ENCODE data around the gene ATP10B.
"Not testable (repeated sequence)": the region's sequence is repeated elsewhere in the genome, so short reads cannot be mapped to it uniquely, and the experiment has no call there.

Gene ATP10B

GRCh38 chr5:160824301-160825001 is 27.6 kb downstream of the ATP10B start:
- no peak overlapping the region for H2AFZ ChIP-seq (ENCODE audit: low read depth, low read length)
- no peak overlapping the region for H3K9ac ChIP-seq (ENCODE audit: low read length)
- no peak overlapping the region for H2BK12ac ChIP-seq (ENCODE audit: low read length in 2 of 2)
- no peak overlapping the region for H3K14ac ChIP-seq (ENCODE audit: low read length in 2 of 2)
- H3K27ac ChIP-seq (ENCODE audit: low read length, poor library complexity, severe bottlenecking), result no peak overlapping the region
- no peak overlapping the region for H2BK15ac ChIP-seq (ENCODE audit: low read depth, poor library complexity, severe bottlenecking)
- no peak overlapping the region for H3K4me2 ChIP-seq (ENCODE audit: low read length, poor library complexity, severe bottlenecking)
- no peak overlapping the region for H2BK120ac ChIP-seq (ENCODE audit: low read depth, low read length)
- no peaks in the 10 kb centered on the region for H3K27me3 ChIP-seq (ENCODE audit: control insufficient read depth in 1 of 2, insufficient read depth in 1 of 2, low read length in 2 of 2)
- no peaks in the 10 kb centered on the region for H3K36me3 ChIP-seq (ENCODE audit: control insufficient read depth in 1 of 2, insufficient read depth in 2 of 2, low read depth in 1 of 2, low read length in 2 of 2)
- no peak overlapping the region for H2AK5ac ChIP-seq (ENCODE audit: low read length, severe bottlenecking)
- no peaks in the 10 kb centered on the region for H3K4me1 ChIP-seq (ENCODE audit: control insufficient read depth, insufficient read depth, low read depth, low read length)
- H3K4ac ChIP-seq (ENCODE audit: low read depth in 1 of 2, low read length in 2 of 2), result no peak overlapping the region
- no peak overlapping the region for H4K91ac ChIP-seq (ENCODE audit: low read length)
- WGBS, result 69% methylated on average over 1 of the region's 3 CpGs
- H3K18ac ChIP-seq (ENCODE audit: low read depth in 1 of 2, low read length in 2 of 2), result no peak overlapping the region
- H2BK5ac ChIP-seq (ENCODE audit: low read depth, low read length, poor library complexity, severe bottlenecking), result no peak overlapping the region
- no peak overlapping the region for H3K23ac ChIP-seq (ENCODE audit: low read length in 2 of 2)
- H3K9me3 ChIP-seq (ENCODE audit: control insufficient read depth, low read length), result peaks cover 16% of the 10 kb centered on the region
- DNase-seq, result no peak
- H4K8ac ChIP-seq (ENCODE audit: low read length), result no peak overlapping the region
- H3K4me3 ChIP-seq (ENCODE audit: insufficient read depth in 1 of 2, low read depth in 1 of 2, low read length in 2 of 2), result no peak overlapping the region
- H3K79me1 ChIP-seq (replicated peaks; ENCODE audit: low read length, poor library complexity, severe bottlenecking), result no peaks in the 10 kb centered on the region

GRCh38 chr5:160812996-160813395 is 39.0 kb downstream of the ATP10B start:
- H2AK5ac ChIP-seq (ENCODE audit: low read length, severe bottlenecking); H3K27me3 ChIP-seq (ENCODE audit: control insufficient read depth in 1 of 2, insufficient read depth in 1 of 2, low read length in 2 of 2); H2BK120ac ChIP-seq (ENCODE audit: low read depth, low read length); H3K23ac ChIP-seq (ENCODE audit: low read length in 2 of 2); H3K36me3 ChIP-seq (ENCODE audit: control insufficient read depth in 1 of 2, insufficient read depth in 2 of 2, low read depth in 1 of 2, low read length in 2 of 2); H3K4me1 ChIP-seq (ENCODE audit: control insufficient read depth, insufficient read depth, low read depth, low read length); H3K27ac ChIP-seq (ENCODE audit: low read length, poor library complexity, severe bottlenecking); H3K18ac ChIP-seq (ENCODE audit: low read depth in 1 of 2, low read length in 2 of 2); H3K4ac ChIP-seq (ENCODE audit: low read depth in 1 of 2, low read length in 2 of 2); H2BK15ac ChIP-seq (ENCODE audit: low read depth, poor library complexity, severe bottlenecking); H3K4me3 ChIP-seq (ENCODE audit: insufficient read depth in 1 of 2, low read depth in 1 of 2, low read length in 2 of 2); H4K8ac ChIP-seq (ENCODE audit: low read length); H4K91ac ChIP-seq (ENCODE audit: low read length); H2BK5ac ChIP-seq (ENCODE audit: low read depth, low read length, poor library complexity, severe bottlenecking); H3K9ac ChIP-seq (ENCODE audit: low read length); H3K9me3 ChIP-seq (ENCODE audit: control insufficient read depth, low read length); H3K4me2 ChIP-seq (ENCODE audit: low read length, poor library complexity, severe bottlenecking); H3K79me1 ChIP-seq (replicated peaks; ENCODE audit: low read length, poor library complexity, severe bottlenecking); H2AFZ ChIP-seq (ENCODE audit: low read depth, low read length); DNase-seq; H3K14ac ChIP-seq (ENCODE audit: low read length in 2 of 2); H2BK12ac ChIP-seq (ENCODE audit: low read length in 2 of 2): not testable (repeated sequence)
- 87% methylated on average over 8 of the region's 12 CpGs for WGBS

DNA sequence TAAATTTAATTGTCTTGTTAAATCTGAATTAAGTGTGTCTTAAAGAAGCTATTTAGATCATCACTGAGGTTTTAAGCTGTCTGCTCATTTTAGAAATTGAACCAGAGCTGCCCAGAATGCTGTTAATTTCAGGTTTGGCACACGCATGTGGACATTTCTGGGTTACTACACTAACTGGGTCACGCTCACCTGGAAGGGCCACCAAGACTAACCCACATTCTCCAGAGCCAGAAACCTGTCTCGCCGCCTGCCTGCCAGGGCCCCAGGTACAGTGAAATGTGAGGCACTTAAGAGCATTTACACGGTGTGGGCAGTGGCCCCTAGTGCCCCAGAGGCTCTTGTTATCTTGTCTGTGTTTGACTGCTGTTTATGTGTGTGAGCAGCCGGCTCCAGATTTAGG is 46.6 kb downstream of the ATP10B start:
- Histone ChIP-seq H3K9me3 (ENCODE audit: control insufficient read depth, low read length) (no peaks in the 10 kb centered on the region), H3K27ac (ENCODE audit: low read length, poor library complexity, severe bottlenecking) (no peak overlapping the region), H2BK15ac (ENCODE audit: low read depth, poor library complexity, severe bottlenecking) (no peak overlapping the region), H2BK120ac (ENCODE audit: low read depth, low read length) (no peak overlapping the region), H4K91ac (ENCODE audit: low read length) (no peak overlapping the region), H3K18ac (ENCODE audit: low read depth in 1 of 2, low read length in 2 of 2) (no peak overlapping the region), H3K9ac (ENCODE audit: low read length) (no peak overlapping the region), H3K27me3 (ENCODE audit: control insufficient read depth in 1 of 2, insufficient read depth in 1 of 2, low read length in 2 of 2) (no peaks in the 10 kb centered on the region), H2AK5ac (ENCODE audit: low read length, severe bottlenecking) (no peak overlapping the region), H3K4me2 (ENCODE audit: low read length, poor library complexity, severe bottlenecking) (no peak overlapping the region), H2AFZ (ENCODE audit: low read depth, low read length) (no peak overlapping the region), H4K8ac (ENCODE audit: low read length) (no peak overlapping the region), H3K14ac (ENCODE audit: low read length in 2 of 2) (no peak overlapping the region), H2BK5ac (ENCODE audit: low read depth, low read length, poor library complexity, severe bottlenecking) (no peak overlapping the region), H3K4ac (ENCODE audit: low read depth in 1 of 2, low read length in 2 of 2) (no peak overlapping the region), H3K79me1 (replicated peaks; ENCODE audit: low read length, poor library complexity, severe bottlenecking) (no peaks in the 10 kb centered on the region), H2BK12ac (ENCODE audit: low read length in 2 of 2) (no peak overlapping the region), H3K36me3 (ENCODE audit: control insufficient read depth in 1 of 2, insufficient read depth in 2 of 2, low read depth in 1 of 2, low read length in 2 of 2) (no peaks in the 10 kb centered on the region), H3K23ac (ENCODE audit: low read length in 2 of 2) (no peak overlapping the region), H3K4me3 (ENCODE audit: insufficient read depth in 1 of 2, low read depth in 1 of 2, low read length in 2 of 2) (no peak overlapping the region), H3K4me1 (ENCODE audit: control insufficient read depth, insufficient read depth, low read depth, low read length) (no peaks in the 10 kb centered on the region)
- no peak for DNase-seq
- 77% methylated on average over 6 of the region's 6 CpGs for WGBS

GRCh38 chr5:160802592-160802991 is 49.4 kb downstream of the ATP10B start:
- H3K27me3 ChIP-seq (ENCODE audit: control insufficient read depth in 1 of 2, insufficient read depth in 1 of 2, low read length in 2 of 2), result no peaks in the 10 kb centered on the region
- H3K4ac ChIP-seq (ENCODE audit: low read depth in 1 of 2, low read length in 2 of 2), result no peak overlapping the region
- H2AFZ ChIP-seq (ENCODE audit: low read depth, low read length), result no peak overlapping the region
- no peak overlapping the region for H3K18ac ChIP-seq (ENCODE audit: low read depth in 1 of 2, low read length in 2 of 2)
- H2BK12ac ChIP-seq (ENCODE audit: low read length in 2 of 2), result no peak overlapping the region
- no peak for DNase-seq
- no peak overlapping the region for H3K4me2 ChIP-seq (ENCODE audit: low read length, poor library complexity, severe bottlenecking)
- no peaks in the 10 kb centered on the region for H3K9me3 ChIP-seq (ENCODE audit: control insufficient read depth, low read length)
- no peak overlapping the region for H4K8ac ChIP-seq (ENCODE audit: low read length)
- H3K4me1 ChIP-seq (ENCODE audit: control insufficient read depth, insufficient read depth, low read depth, low read length), result no peaks in the 10 kb centered on the region
- H2AK5ac ChIP-seq (ENCODE audit: low read length, severe bottlenecking), result no peak overlapping the region
- H2BK15ac ChIP-seq (ENCODE audit: low read depth, poor library complexity, severe bottlenecking), result no peak overlapping the region
- H4K91ac ChIP-seq (ENCODE audit: low read length), result no peak overlapping the region
- H3K23ac ChIP-seq (ENCODE audit: low read length in 2 of 2), result no peak overlapping the region
- 50% methylated on average over 1 of the region's 2 CpGs for WGBS
- no peaks in the 10 kb centered on the region for H3K36me3 ChIP-seq (ENCODE audit: control insufficient read depth in 1 of 2, insufficient read depth in 2 of 2, low read depth in 1 of 2, low read length in 2 of 2)
- no peak overlapping the region for H3K9ac ChIP-seq (ENCODE audit: low read length)
- H2BK5ac ChIP-seq (ENCODE audit: low read depth, low read length, poor library complexity, severe bottlenecking), result no peak overlapping the region
- no peaks in the 10 kb centered on the region for H3K79me1 ChIP-seq (replicated peaks; ENCODE audit: low read length, poor library complexity, severe bottlenecking)
- no peak overlapping the region for H3K14ac ChIP-seq (ENCODE audit: low read length in 2 of 2)
- no peak overlapping the region for H3K27ac ChIP-seq (ENCODE audit: low read length, poor library complexity, severe bottlenecking)
- H3K4me3 ChIP-seq (ENCODE audit: insufficient read depth in 1 of 2, low read depth in 1 of 2, low read length in 2 of 2), result no peak overlapping the region
- H2BK120ac ChIP-seq (ENCODE audit: low read depth, low read length), result no peak overlapping the region

All from mesenchymal stem cell (in vitro differentiated cells and primary cell).